Natural killer cell treated with Interleukin-12 subunit alpha and Interleukin-12 subunit beta and Interleukin-15 and Interleukin-18, amount 100 ng/mL, for 72 hours (primary cell): Measurements from ENCODE around the gene MED10. TPM values are rescaled to one million over a fixed set of nuclear protein-coding genes. Genes with fewer than 3 reads are reported as not detected.
"Not testable (repeated sequence)": the region's sequence is repeated elsewhere in the genome, so short reads cannot be mapped to it uniquely, and the experiment has no call there.

Experiments used
- ATAC-seq, 2 donors: fragments of 150-1000 bp; cut with Tn5 transposase in 1 of 2; sonication (Bioruptor Pico), chemical (Tn5 transposase) in 1 of 2; 2 replicates each; pipeline ENCODE4 v1.10.0; 2021
- DNase-seq: peaks from one replicate; pipeline ENCODE4 v3.0.0; 2022; ENCODE audit warnings: low spot score
- H3K27ac Mint-ChIP-seq, 2 donors: 1 replicate in 1 of 2; 2 replicates in 1 of 2; pipeline ENCODE4 v1.8.0; 2022; ENCODE audit warnings: mixed read lengths in 2 of 2, mild to moderate bottlenecking in 1 of 2, moderate library complexity in 1 of 2
- H3K27me3 Mint-ChIP-seq, 2 donors: 1 replicate in 1 of 2; 2 replicates in 1 of 2; pipeline ENCODE4 v1.8.0; 2022; ENCODE audit warnings: mixed read lengths in 2 of 2
- H3K36me3 Mint-ChIP-seq: one replicate; pipeline ENCODE4 v1.8.0; 2022; ENCODE audit warnings: mixed read lengths
- H3K4me1 Mint-ChIP-seq, 2 donors: 1 replicate in 1 of 2; 2 replicates in 1 of 2; pipeline ENCODE4 v1.8.0; 2022; ENCODE audit warnings: low read depth in 2 of 2, mixed read lengths in 2 of 2, mild to moderate bottlenecking in 1 of 2
- H3K4me3 Mint-ChIP-seq: one replicate; pipeline ENCODE4 v1.8.0; 2022; ENCODE audit warnings: mixed read lengths
- H3K9me3 Mint-ChIP-seq: 2 replicates; pipeline ENCODE4 v1.8.0; 2022; ENCODE audit warnings: mixed read lengths
- total RNA-seq, 2 donors: library from RNA; stranded (reverse); gene quantifications; one replicate each; pipeline ENCODE4 v1.2.3, GENCODE V29; 2022

The MED10 gene
- total RNA-seq, 2 donors from 2014 or later, result 49.9 to 55.8 TPM

- Mint-ChIP-seq H3K27me3 (no peaks in the 10 kb centered on the region), H3K9me3 (no peaks in the 10 kb centered on the region), H3K36me3 (peaks cover 54% of the 10 kb centered on the region), H3K27ac (peak overlapping the region; percentile 22 to 36), H3K4me3 (no peak overlapping the region), H3K4me1 (peaks cover 42 to 59% of the 10 kb centered on the region in 2 donors)
- no peak for DNase-seq
- peak in 1 of 2 donors; percentile 20 for ATAC-seq
Measured at GRCh38 chr5:6373081-6373846, 5.1 kb downstream of the MED10 start.

GRCh38 chr5:6372251-6373080 lies 5.9 kb downstream of the MED10 start:
- Mint-ChIP-seq H3K36me3 (peaks cover 53% of the 10 kb centered on the region), H3K4me1 (peaks cover 38 to 54% of the 10 kb centered on the region in 2 donors), H3K27me3 (no peaks in the 10 kb centered on the region), H3K9me3 (no peaks in the 10 kb centered on the region), H3K4me3 (peak overlapping the region; percentile 16), H3K27ac (peak overlapping the region; percentile 36 to 47)
- peak in 1 of 2 donors; percentile 39 for ATAC-seq
- DNase-seq, result no peak

- ATAC-seq, result no peak
- H3K27me3 Mint-ChIP-seq, result no peaks in the 10 kb centered on the region
- no peaks in the 10 kb centered on the region for H3K9me3 Mint-ChIP-seq
- no peak overlapping the region for H3K4me3 Mint-ChIP-seq
- H3K27ac Mint-ChIP-seq, result no peak overlapping the region
- H3K36me3 Mint-ChIP-seq, result peaks cover 56% of the 10 kb centered on the region
- H3K4me1 Mint-ChIP-seq, result peaks cover 28 to 42% of the 10 kb centered on the region in 2 donors
- DNase-seq, result no peak
Measured at GRCh38 chr5:6371079-6371810, 7.1 kb downstream of the MED10 start.

- no peaks in the 10 kb centered on the region for H3K9me3 Mint-ChIP-seq
- no peak for ATAC-seq
- peaks cover 24 to 36% of the 10 kb centered on the region in 2 donors for H3K4me1 Mint-ChIP-seq
- no peaks in the 10 kb centered on the region for H3K27me3 Mint-ChIP-seq
- H3K27ac Mint-ChIP-seq, result no peak overlapping the region
- H3K36me3 Mint-ChIP-seq, result peaks cover 52% of the 10 kb centered on the region
- H3K4me3 Mint-ChIP-seq, result no peak overlapping the region
- DNase-seq, result no peak
Measured at GRCh38 chr5:6370580-6370979, 7.8 kb downstream of the MED10 start.

GRCh38 chr5:6365977-6366590 lies 12.3 kb downstream of the MED10 start:
- Mint-ChIP-seq H3K27me3 (no peaks in the 10 kb centered on the region), H3K27ac (no peak overlapping the region), H3K9me3 (no peaks in the 10 kb centered on the region), H3K4me3 (no peak overlapping the region), H3K36me3 (peaks cover 24% of the 10 kb centered on the region), H3K4me1 (peaks cover 4 to 5% of the 10 kb centered on the region in 2 donors)
- ATAC-seq, result peak in 1 of 2 donors; percentile 9
- no peak for DNase-seq

GRCh38 chr5:6365142-6365976 lies 13.0 kb downstream of the MED10 start:
- H3K27ac Mint-ChIP-seq, result no peak overlapping the region
- H3K9me3 Mint-ChIP-seq, result no peaks in the 10 kb centered on the region
- DNase-seq (no peak), ATAC-seq (no peak)
- H3K27me3 Mint-ChIP-seq, result no peaks in the 10 kb centered on the region
- peaks cover 24% of the 10 kb centered on the region for H3K36me3 Mint-ChIP-seq
- H3K4me3 Mint-ChIP-seq, result no peak overlapping the region
- H3K4me1 Mint-ChIP-seq, result peaks cover 5 to 6% of the 10 kb centered on the region in 2 donors

GRCh38 chr5:6363454-6364011 lies 14.8 kb downstream of the MED10 start:
- DNase-seq, ATAC-seq, H3K27me3 Mint-ChIP-seq, H3K4me3 Mint-ChIP-seq, H3K9me3 Mint-ChIP-seq, H3K27ac Mint-ChIP-seq: not testable (repeated sequence)
- peaks cover 4 to 13% of the 10 kb centered on the region in 2 donors for H3K4me1 Mint-ChIP-seq
- H3K36me3 Mint-ChIP-seq, result peaks cover 13% of the 10 kb centered on the region

- H3K4me3 Mint-ChIP-seq, result no peak overlapping the region
- ATAC-seq, result no peak
- no peak for DNase-seq
- peaks cover 4 to 13% of the 10 kb centered on the region in 2 donors for H3K4me1 Mint-ChIP-seq
- peaks cover 13% of the 10 kb centered on the region for H3K36me3 Mint-ChIP-seq
- no peaks in the 10 kb centered on the region for H3K27me3 Mint-ChIP-seq
- H3K27ac Mint-ChIP-seq, result no peak overlapping the region
- H3K9me3 Mint-ChIP-seq, result no peaks in the 10 kb centered on the region
Measured at GRCh38 chr5:6362846-6363245, 15.5 kb downstream of the MED10 start.

- H3K27ac Mint-ChIP-seq, result no peak overlapping the region
- H3K4me3 Mint-ChIP-seq, result no peak overlapping the region
- DNase-seq, result no peak
- no peaks in the 10 kb centered on the region for H3K27me3 Mint-ChIP-seq
- H3K4me1 Mint-ChIP-seq, result peaks cover 4 to 13% of the 10 kb centered on the region in 2 donors
- ATAC-seq, result no peak
- no peaks in the 10 kb centered on the region for H3K9me3 Mint-ChIP-seq
- H3K36me3 Mint-ChIP-seq, result peaks cover 1% of the 10 kb centered on the region
Measured at GRCh38 chr5:6361101-6361500, 17.2 kb downstream of the MED10 start.

GRCh38 chr5:6360323-6361072 lies 17.8 kb downstream of the MED10 start:
- no peak for DNase-seq
- peaks cover 4 to 11% of the 10 kb centered on the region in 2 donors for H3K4me1 Mint-ChIP-seq
- H3K27me3 Mint-ChIP-seq, result no peaks in the 10 kb centered on the region
- H3K36me3 Mint-ChIP-seq, result no peaks in the 10 kb centered on the region
- H3K4me3 Mint-ChIP-seq, result no peak overlapping the region
- no peak for ATAC-seq
- no peaks in the 10 kb centered on the region for H3K9me3 Mint-ChIP-seq
- H3K27ac Mint-ChIP-seq, result no peak overlapping the region

- Mint-ChIP-seq H3K27me3 (no peaks in the 10 kb centered on the region), H3K27ac (peak overlapping the region; percentile 40 to 66), H3K4me3 (peak overlapping the region; percentile 26), H3K4me1 (peaks cover 4 to 11% of the 10 kb centered on the region in 2 donors), H3K9me3 (no peaks in the 10 kb centered on the region), H3K36me3 (no peaks in the 10 kb centered on the region)
- DNase-seq, result no peak
- peak in 1 of 2 donors; percentile 53 for ATAC-seq
Measured at GRCh38 chr5:6359555-6360322, 18.6 kb downstream of the MED10 start.
